WERI-Rb-1 (cell line): ENCODE measurements around the gene XAB2.

Experiments used
- DNase-seq: peaks from one replicate; pipeline ENCODE4 v3.0.0-alpha.2; 2020
- H3K27ac ChIP-seq: fragments of 250-450 bp; sonication (Bioruptor Pico); 2 replicates; pipeline ENCODE4 v1.5.1; 2020; ENCODE audit warnings: mild to moderate bottlenecking, moderate library complexity
- H3K27me3 ChIP-seq: fragments of 250-450 bp; sonication (Bioruptor Pico); 2 replicates; pipeline ENCODE4 v1.5.1; 2021; ENCODE audit warnings: mild to moderate bottlenecking, low read depth, moderate library complexity; ENCODE audit not compliant: insufficient read depth, severe bottlenecking
- H3K36me3 ChIP-seq: fragments of 250-450 bp; sonication (Bioruptor Pico); 2 replicates; pipeline ENCODE4 v1.5.1; 2020; ENCODE audit warnings: mild to moderate bottlenecking, moderate library complexity
- H3K4me3 ChIP-seq: 2 replicates; pipeline ENCODE4 v1.5.1; 2011; ENCODE audit warnings: low read depth, mild to moderate bottlenecking, control low read depth, low read length
- H3K9me3 ChIP-seq: fragments of 250-450 bp; sonication (Bioruptor Pico); 2 replicates; pipeline ENCODE4 v1.5.1; 2021; ENCODE audit warnings: mild to moderate bottlenecking, moderate library complexity; ENCODE audit not compliant: severe bottlenecking
- CTCF ChIP-seq: IDR thresholded peaks from 2 replicates; pipeline ENCODE4 v1.5.1; 2011; ENCODE audit warnings: low read depth, mild to moderate bottlenecking, control low read depth, inconsistent platforms, low read length

Gene XAB2

GRCh38 chr19:7612282-7613274 is 16.8 kb downstream of the XAB2 start:
- TF ChIP-seq CTCF: no peak
- H3K36me3 ChIP-seq: peaks cover 14% of the 10 kb centered on the region
- no peak overlapping the region for H3K4me3 ChIP-seq
- H3K9me3 ChIP-seq: no peaks in the 10 kb centered on the region
- H3K27ac ChIP-seq: no peak overlapping the region
- H3K27me3 ChIP-seq: no peaks in the 10 kb centered on the region
- no peak for DNase-seq

GRCh38 chr19:7611541-7612279 is 17.6 kb downstream of the XAB2 start:
- no peaks in the 10 kb centered on the region for H3K27me3 ChIP-seq
- no peak overlapping the region for H3K27ac ChIP-seq
- H3K36me3 ChIP-seq: peaks cover 7% of the 10 kb centered on the region
- no peaks in the 10 kb centered on the region for H3K9me3 ChIP-seq
- DNase-seq: no peak
- no peak overlapping the region for H3K4me3 ChIP-seq
- no peak for TF ChIP-seq CTCF

GRCh38 chr19:7610491-7611240 is 18.7 kb downstream of the XAB2 start:
- Histone ChIP-seq H3K27ac (no peak overlapping the region), H3K27me3 (no peaks in the 10 kb centered on the region), H3K36me3 (peaks cover 4% of the 10 kb centered on the region), H3K4me3 (no peak overlapping the region), H3K9me3 (no peaks in the 10 kb centered on the region)
- DNase-seq: peak; percentile 3
- no peak for TF ChIP-seq CTCF

GRCh38 chr19:7607874-7608560 is 21.3 kb downstream of the XAB2 start:
- Histone ChIP-seq H3K27me3 (no peaks in the 10 kb centered on the region), H3K36me3 (no peaks in the 10 kb centered on the region; the same call in none of the 2 replicates), H3K27ac (no peak overlapping the region), H3K4me3 (no peak overlapping the region), H3K9me3 (no peaks in the 10 kb centered on the region)
- DNase-seq: no peak
- no peak for TF ChIP-seq CTCF

- Histone ChIP-seq H3K36me3 (no peaks in the 10 kb centered on the region; the same call in none of the 2 replicates), H3K4me3 (no peak overlapping the region), H3K9me3 (no peaks in the 10 kb centered on the region), H3K27ac (no peak overlapping the region), H3K27me3 (no peaks in the 10 kb centered on the region)
- no peak for TF ChIP-seq CTCF
- no peak for DNase-seq
These were observed 22.0 kb downstream of the XAB2 start for GRCh38 chr19:7607212-7607873.
